GM19193 (cell line): Measurements from ENCODE around the gene APBA1.

Experiments
- POLR2A ChIP-seq: IDR thresholded peaks from 4 replicates; pipeline ENCODE4 v1.6.1; 2011; ENCODE audit not compliant: insufficient read depth, insufficient read length; ENCODE audit errors: extremely low read depth

Gene APBA1

DNA sequence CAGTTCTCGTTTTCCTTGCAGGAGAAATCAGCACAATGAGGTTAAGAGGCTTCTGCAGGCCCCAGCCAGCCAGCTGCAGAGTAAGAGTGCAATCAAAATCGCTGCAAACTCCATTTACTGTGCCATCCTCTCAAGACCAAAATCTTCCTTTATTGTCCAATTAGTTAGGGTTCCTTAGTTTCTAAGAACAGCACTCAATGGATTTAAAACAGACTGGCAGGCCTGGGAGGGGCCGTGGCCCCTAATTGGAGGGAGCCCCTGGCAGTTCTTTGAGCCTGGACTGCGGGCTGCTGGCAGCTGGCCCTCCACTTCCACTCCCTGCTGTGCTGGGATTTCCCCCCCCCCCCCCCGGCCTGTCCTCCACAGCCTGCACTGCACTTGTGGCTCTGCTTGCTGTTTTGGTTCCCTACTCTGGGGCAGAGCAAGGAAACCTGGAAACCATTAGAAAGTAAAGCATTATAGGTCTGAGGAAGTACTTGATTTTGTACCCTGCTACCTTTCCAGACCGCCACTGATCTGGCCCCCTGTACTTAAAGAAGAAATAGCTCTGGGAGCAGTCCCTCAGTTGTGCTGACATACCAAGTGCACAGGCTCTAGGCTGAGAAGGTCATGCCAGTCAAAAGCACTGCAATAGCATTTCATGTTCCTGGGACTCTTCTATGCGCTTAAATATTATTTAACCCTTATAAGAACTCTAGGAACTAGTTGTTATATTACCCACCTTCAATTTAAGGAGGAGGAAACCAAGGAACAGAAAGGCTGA lies 129.0 kb downstream of the APBA1 start:
- TF ChIP-seq POLR2A, result no peak

DNA sequence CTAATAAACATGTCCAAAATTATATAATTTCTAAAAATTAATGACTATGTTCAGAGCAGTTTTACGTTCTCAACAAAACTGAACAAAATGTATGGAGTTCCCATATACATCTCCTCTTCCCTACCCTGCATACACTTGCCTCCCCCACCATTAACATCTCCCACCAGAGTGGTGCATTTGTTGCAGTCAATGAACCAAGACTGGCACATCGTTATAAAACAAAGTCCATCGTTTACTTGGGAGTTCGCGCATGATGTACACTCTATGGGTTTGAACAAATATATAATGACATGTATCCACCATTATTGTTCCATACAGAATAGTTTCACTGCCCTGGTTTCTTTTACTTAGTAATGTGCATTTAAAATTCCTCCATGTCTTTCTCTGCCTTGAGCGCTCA lies 130.1 kb downstream of the APBA1 start:
- TF ChIP-seq POLR2A, result no peak

DNA sequence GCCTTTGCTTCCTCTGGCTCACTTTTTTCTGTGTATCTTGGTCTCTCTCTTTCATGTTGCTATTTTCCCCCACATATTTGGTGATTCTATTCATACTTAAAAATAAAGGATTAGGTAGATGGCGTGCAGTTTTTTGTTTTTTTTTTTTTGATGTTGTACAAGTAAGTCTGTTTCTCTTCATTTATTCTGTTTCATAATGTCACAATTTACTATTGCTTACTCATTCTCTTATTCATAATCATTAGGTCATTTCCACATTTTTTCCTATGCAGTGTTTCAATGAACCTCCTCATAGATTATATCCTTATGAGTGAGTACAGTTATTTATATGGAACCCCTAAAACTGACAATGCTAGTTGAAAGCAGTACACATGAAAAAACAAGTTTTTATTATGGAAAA lies 136.3 kb downstream of the APBA1 start:
- no peak for TF ChIP-seq POLR2A

DNA sequence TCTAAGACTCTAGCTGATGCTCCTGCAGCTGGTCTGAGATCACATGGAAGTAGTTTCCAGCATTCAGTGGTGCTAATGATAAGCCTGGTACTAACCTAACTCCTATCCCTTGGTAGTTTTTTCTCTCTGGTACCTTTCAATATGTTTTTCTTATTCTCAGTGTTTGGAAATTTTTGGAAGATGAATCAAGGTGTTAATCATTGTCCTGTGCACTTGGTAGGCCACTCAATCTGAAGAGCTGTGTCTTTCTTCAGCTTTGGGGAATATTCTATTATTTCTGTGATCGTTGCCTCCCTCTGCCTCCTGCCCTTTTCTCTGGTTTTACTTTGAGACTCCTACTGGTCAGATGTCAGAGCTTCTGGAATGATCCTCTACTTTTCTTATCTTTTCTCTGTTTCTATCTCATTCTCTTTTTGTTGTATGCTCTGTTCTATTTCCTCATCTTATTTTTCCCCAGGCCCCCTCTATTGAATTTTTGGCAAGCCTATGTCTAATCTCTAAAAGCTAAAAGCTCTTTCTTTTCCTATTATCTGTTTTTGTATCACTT lies 136.8 kb downstream of the APBA1 start:
- no peak for TF ChIP-seq POLR2A

DNA sequence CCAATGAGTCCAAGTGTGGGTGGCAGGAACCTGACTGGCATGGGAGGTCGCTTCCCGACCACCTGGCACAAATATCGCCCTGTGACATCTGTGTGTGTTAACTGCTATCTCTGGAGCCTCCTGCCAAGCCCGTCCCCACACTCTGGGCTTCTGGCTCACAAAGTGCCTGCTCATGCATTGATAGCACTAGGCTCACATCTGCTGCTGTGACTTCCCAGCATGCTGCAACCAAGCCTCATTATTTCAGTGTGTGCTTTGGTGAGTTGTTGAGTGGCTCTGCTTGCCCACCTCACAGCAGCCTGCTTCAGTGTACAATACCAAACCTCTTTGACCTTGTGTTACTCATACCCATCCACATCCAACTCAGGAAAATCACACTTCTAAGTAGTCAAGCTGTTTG lies 139.8 kb downstream of the APBA1 start:
- no peak for TF ChIP-seq POLR2A

DNA sequence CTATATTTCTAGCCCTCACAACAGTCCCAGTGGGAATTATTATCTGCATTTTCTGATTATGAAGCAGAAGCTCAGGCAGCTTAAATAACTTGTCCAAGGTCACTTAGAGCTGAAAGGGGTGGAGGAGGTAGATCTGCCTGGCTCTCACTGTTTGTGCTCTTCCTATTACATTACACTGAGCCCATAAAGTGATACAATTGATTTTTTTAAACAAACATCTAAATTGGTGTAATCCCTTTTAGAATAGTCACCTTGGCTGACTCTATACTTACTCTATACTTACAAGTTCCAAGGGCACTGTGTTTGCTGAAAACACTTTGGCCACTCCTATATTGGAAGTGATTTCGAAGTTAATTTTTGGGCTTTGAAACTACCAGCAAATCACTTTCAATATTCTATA lies 144.7 kb downstream of the APBA1 start:
- no peak for TF ChIP-seq POLR2A

DNA sequence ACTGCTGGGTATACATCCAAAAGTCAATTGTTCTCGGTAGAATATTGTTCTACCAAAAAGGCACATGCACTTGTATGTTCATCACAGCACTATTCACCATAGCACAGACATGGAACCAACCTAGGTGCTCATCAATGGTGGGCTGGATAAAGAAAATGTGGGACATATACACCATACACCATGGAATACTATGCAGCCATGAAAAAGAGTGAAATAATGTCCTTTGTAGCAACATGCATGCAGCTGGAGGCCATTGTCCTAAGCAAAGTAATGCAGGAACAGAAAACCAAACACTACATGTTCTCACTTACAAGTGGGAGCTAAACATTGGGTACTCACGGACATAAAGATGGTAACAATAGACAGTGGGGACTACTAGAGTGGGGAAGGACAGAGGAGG lies 145.5 kb downstream of the APBA1 start:
- TF ChIP-seq POLR2A, result no peak

DNA sequence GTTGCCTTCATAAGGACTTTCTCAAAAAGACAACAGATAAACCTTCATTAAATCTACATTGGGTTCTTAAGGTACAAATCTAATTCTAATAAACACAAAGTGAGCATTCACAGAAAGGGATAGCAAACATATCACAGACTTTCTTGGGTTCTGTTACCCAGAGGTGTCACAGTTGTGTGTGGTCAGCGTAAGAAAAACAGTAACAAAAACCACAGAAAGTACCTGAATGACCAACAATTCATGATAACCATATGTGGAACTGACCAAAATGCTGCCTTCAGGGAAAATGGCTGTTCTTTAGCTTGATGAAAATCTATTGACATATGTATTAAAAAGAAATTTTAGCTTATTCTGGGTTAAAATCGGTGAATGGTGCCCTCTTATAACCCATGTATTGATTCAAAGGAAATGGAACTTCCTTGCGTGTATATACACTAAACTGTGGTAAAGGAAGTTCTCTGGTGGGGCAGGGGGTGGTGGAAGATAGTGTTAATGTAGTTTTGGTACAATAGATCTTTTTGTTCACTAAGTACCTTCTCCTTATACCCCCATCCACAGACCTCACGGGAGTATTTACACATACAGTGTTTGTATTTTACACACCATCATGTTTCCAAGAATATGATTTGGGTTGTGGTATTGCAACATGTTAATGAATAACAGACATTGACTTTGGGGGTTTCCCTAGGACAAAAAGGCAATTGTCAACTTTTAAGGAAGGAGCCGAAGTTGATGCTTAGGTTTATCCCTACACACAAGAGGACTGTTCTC lies 152.5 kb downstream of the APBA1 start:
- TF ChIP-seq POLR2A, result no peak

DNA sequence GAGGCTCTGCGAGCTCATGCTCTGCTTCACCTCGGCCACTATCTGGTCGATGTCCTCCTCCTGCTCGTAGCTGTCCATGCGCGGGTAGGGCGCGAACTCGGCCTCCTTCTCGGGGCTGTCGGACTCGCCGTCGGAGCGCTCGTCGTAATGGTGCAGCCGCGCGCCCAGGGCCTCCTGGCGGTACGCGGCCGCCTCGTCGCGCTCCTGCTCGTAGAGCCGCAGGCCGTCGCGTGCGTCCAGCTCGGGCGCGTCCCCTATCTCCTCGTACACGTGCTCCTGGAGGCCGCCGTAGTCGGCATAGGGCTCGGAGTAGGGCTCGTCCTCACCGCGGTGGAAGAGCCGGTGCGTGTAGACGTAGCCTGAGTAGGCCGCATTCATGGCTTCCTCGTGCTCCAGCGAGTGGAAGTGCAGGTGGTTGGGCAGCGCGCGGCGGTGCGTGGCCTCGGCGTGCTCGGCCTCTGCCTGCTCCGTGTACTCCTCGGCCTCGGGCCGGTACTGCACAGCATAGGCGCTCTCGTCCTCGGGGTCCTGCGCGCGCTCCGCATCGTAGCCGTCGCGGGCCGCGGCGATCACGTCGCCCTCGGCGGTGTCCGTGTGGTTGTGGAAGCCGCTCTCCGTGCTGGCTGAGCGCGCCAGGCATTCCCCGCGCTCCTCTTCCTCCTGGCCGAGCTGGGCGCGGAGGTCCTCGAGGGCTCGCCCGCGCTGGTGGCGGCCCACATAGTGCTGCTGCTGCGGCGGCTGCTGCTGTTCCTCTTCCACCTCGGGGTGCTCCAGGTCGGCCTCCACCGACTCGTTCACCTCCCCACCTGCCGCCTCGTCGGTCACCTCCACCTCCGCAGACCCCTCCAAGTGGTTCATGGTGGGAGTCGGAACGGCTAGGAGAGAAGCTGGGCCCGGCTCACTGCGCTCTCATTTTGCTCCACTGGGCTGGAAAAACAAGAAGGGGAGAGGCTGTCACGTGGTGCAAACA lies 155.5 kb downstream of the APBA1 start:
- TF ChIP-seq POLR2A, result no peak

DNA sequence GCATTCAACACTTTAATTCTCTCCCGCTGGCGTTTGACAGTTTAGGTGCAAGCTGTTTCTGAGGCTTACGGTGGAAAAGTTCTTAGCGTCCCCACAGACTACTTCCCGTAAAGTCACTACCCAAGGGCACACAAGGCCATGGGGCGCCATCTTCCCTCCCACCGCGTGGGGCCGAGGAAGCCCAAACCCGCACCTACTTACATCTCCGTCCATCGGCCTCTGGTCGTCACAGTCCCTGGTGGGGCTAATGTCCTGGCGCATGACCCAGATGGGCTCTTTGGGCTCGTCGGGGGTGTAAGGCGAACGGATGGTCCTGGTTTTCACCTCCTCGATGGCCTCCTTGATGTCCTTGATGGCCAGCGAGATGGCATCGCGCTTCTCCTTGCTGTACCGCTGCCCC lies 156.4 kb downstream of the APBA1 start:
- no peak for TF ChIP-seq POLR2A

DNA sequence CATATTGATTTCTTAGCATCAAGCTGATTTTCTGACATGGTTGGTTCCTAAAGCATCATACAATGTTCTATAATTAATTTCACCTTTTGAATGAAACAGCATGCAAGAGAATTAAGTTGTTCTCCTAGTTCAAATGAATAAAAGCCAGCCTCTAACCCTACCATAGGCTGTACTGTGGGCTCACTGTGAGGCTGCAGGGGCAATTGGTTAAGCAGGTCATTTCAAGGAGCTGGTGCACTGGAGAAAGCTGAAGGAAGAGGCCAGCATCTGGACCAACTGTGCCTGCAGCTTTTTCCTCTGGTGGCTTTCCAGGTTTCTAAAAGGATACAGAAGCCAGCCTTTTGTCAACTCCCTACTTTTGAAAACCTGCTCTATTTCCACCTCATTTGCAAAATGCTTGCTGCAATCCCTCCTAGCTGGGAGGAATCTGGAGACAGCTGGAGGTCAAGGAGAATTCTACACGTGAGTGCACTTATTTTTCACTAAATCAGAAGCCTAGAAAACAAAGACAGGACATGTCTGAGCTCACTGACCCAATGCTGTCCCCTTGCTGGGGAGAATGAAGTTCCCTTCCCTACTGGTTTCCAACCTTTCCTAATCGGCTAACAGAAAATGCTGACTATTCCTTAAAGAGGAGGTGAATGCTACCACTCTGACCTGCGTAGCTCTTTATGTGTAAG lies 158.9 kb downstream of the APBA1 start:
- no peak for TF ChIP-seq POLR2A

DNA sequence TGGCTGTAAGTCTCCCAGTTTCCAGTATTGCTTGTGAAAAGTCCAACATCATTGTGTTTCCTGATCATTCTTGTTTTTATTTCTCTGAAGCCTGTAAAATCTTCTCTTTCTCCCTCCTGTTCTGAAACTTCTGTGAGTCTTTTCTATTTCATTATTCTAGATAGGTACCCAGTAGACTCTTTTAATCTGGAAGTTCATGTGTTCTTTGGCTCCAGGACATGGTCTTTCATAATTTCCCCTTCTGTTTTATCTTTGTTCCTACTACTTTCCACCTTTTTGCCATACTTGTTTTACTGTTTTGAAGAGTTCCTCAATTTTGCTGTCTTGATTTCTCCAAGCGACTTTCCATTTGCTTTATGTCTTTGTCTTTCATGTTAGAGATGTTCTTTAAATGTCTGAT lies 168.1 kb downstream of the APBA1 start:
- no peak for TF ChIP-seq POLR2A

DNA sequence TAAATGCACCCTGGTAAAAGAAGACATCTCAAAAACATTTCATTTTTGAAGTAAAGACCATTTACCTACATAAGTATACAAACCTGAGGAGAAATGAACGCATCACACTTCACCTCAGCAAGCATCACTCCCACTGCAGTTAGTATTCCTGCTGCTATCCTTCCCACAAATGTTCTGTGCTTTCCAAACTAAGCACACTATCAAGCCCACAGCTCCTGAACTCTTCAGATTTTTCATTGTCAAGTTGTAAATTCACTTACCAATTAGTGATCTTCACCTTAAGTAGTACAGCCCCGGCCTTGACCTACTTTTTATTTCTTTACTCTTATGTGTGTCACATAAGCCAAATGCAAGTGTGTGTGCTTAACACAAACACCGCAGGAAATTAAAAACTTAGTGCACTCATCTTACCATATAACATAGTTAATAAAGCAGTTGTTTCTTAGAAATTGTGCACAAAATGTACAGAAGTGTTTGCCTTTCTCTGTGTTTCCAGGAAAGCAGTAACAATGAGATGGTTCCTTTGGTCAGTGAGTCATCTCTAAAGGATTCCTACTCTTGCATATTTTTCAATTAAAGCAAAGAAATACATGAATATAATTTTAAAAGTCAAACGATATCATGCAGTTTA lies 169.4 kb downstream of the APBA1 start:
- no peak for TF ChIP-seq POLR2A

DNA sequence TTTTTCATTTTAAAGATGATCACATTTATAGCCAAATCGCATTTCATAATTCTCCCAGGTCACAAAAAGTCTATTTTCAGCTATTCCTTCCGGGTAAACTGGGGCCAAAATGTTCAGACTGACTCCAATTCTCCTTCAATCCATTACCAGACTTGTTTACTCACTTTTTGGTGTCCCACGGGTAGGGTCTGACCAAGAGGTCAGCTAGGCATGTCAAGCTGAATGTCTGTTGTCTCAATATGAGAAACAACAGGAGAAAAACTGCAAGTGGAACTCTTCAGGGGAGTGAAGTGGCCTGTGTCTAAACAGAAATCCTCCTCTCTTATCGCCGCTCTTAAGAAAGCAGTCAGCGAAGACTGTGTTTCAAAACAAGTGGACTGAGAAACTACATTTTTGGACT lies 171.3 kb downstream of the APBA1 start:
- TF ChIP-seq POLR2A, result no peak

DNA sequence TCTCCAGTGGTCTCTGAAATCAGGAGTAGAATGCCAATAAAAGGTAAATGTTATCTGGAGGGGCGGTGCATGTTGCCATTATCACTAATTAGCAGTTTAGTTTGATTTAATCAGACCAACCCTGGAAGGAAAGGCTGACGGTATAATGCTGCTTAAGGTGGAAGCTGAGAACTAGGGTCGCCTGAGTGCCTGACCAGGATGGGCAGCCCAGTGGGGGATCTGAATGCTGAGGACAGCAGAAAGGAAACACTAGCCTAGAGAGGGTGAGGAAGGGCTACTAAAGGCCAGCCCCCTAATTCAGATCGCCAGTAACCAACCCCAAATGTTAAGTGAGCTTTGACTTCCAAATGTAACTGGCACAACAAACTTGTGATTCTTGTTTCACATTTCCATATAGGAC lies 172.2 kb downstream of the APBA1 start:
- TF ChIP-seq POLR2A, result no peak

DNA sequence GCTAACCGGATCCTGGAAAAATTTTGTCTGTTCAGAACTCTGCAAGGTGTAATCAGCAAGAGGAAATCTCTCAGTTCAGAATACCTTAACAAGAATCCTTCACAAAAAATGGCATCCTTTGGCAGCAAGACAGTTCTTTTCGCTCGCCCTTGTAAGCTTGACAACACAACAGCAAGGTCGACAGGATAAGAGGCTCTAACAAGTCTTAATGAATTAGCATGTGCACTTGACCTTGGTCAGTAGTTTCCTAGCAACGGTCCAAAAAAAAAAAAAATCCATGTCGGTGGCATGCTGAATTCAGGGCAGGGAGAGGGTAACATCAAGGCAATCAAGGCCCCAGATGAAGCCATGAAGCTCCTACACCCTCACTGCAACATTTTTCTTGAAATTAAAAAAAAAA lies 172.8 kb downstream of the APBA1 start:
- TF ChIP-seq POLR2A, result no peak
